Testis (tissue), 3 donors: ENCODE data around the gene NPEPPS. TPM values are rescaled to one million over a fixed set of nuclear protein-coding genes. Genes with fewer than 3 reads are reported as not detected.
A peak's percentile ranks its signal among the peaks of the same experiment; 100 is the strongest.

Source experiments
- DNase-seq: peaks from one replicate; pipeline ENCODE4 v3.0.0-alpha.2; 2019
- H3K27ac ChIP-seq, 2 donors: fragments of 200-600 bp; sonication (generic); one replicate each; pipeline ENCODE4 v1.5.1; 2019
- H3K27me3 ChIP-seq: fragments of 200-600 bp; sonication (generic); one replicate; pipeline ENCODE4 v1.5.1; 2019
- H3K36me3 ChIP-seq: fragments of 200-600 bp; sonication (generic); one replicate; pipeline ENCODE4 v1.5.1; 2017; ENCODE audit warnings: low read depth; ENCODE audit errors: missing control alignments
- H3K4me1 ChIP-seq: fragments of 200-600 bp; sonication (generic); one replicate; pipeline ENCODE4 v1.5.1; 2019
- H3K4me3 ChIP-seq, 2 donors: fragments of 200-600 bp; sonication (generic); one replicate each; pipeline ENCODE4 v1.5.1; 2017 to 2019
- H3K9me3 ChIP-seq: fragments of 200-600 bp; sonication (generic); one replicate; pipeline ENCODE4 v1.5.1; 2017
- CTCF ChIP-seq, 3 experiments: fragments of 450-650 bp in 2 of 3; fragments of 200-600 bp in 1 of 3; sonication (generic) in 1 of 3; IDR thresholded peaks; one replicate each; pipeline ENCODE4 v1.5.1; 2016 to 2019; ENCODE audit warnings: antibody characterized with exemption in 3 of 3, mild to moderate bottlenecking in 2 of 3, moderate library complexity in 1 of 3
- POLR2A ChIP-seq: fragments of 450-650 bp; IDR thresholded peaks from one replicate; pipeline ENCODE4 v1.6.1; 2017; ENCODE audit warnings: antibody characterized with exemption, mild to moderate bottlenecking, moderate library complexity
- WGBS, 2 donors: methylation state at CpG; one replicate each; pipeline ENCODE4 v1.1.5; 2018; 5-methylcytosine and 5-hydroxymethylcytosine counted together
- intact Hi-C: fragments of 100-400 bp; cut with DNase I; formaldehyde crosslinking; loops from one replicate; pipeline ENCODE4 v1.15.1; 2023; ENCODE audit warnings: low total_unique reads
- polyA plus RNA-seq: library from polyadenylated mRNA; stranded (reverse); fragments of 350-450 nt; fragmentation: Illumina TruSeq; extraction: RNeasy Lipid Tissue Mini Kit (QIAGEN cat#74804); gene quantifications from one replicate; pipeline ENCODE4 v1.2.3, GENCODE V29; 2014; ENCODE audit warnings: low read depth, low replicate concordance; ENCODE audit not compliant: insufficient read depth
- total RNA-seq, 2 donors: library from RNA; depleted of rRNA; stranded (reverse); fragments of >200 nt; gene quantifications; one replicate each; pipeline ENCODE4 v1.2.3, GENCODE V29; 2016

Gene NPEPPS
- total and polyA plus RNA-seq, 3 donors from 2014 or later, result 104 to 115 (median 108) TPM

- Histone ChIP-seq H3K4me3 (no peak overlapping the region), H3K27ac (no peak overlapping the region), H3K9me3 (no peaks in the 10 kb centered on the region), H3K4me1 (peaks cover 18% of the 10 kb centered on the region), H3K36me3 (no peaks in the 10 kb centered on the region), H3K27me3 (no peaks in the 10 kb centered on the region)
- TF ChIP-seq POLR2A, result no peak
- no peak for TF ChIP-seq CTCF (IDR thresholded peaks at IDR 0.05)
- 81 to 83% methylated on average over 6 of the region's 6 CpGs for WGBS, 2 donors
- no peak for DNase-seq
- intact Hi-C loops, result no loop called here
These were observed 121.7 kb downstream of the NPEPPS start for GRCh38 chr17:47652570-47652969.

- no peaks in the 10 kb centered on the region for H3K36me3 ChIP-seq
- DNase-seq, result no peak
- 43 to 86% methylated on average over 2 of the region's 2 CpGs for WGBS, 2 donors
- no peak overlapping the region for H3K4me3 ChIP-seq
- H3K27ac ChIP-seq, result no peak overlapping the region
- TF ChIP-seq CTCF (IDR thresholded peaks at IDR 0.05) (no peak), POLR2A (no peak)
- no peaks in the 10 kb centered on the region for H3K27me3 ChIP-seq
- intact Hi-C loops, result no loop called here
- H3K4me1 ChIP-seq, result peaks cover 12% of the 10 kb centered on the region
- H3K9me3 ChIP-seq, result no peaks in the 10 kb centered on the region
These were observed 122.5 kb downstream of the NPEPPS start for GRCh38 chr17:47653442-47653841.

- Histone ChIP-seq H3K4me1 (peaks cover 8% of the 10 kb centered on the region), H3K4me3 (no peak overlapping the region), H3K9me3 (no peaks in the 10 kb centered on the region), H3K36me3 (no peaks in the 10 kb centered on the region), H3K27ac (no peak overlapping the region), H3K27me3 (no peaks in the 10 kb centered on the region)
- WGBS, 2 donors, result 53 to 65% methylated on average over 6 of the region's 6 CpGs
- no peak for DNase-seq
- intact Hi-C loops, result no loop called here
- TF ChIP-seq POLR2A (no peak), CTCF (IDR thresholded peaks at IDR 0.05) (no peak)
These were observed 124.1 kb downstream of the NPEPPS start for GRCh38 chr17:47654991-47655390.

GRCh38 chr17:47660064-47660492, 129.2 kb downstream of the NPEPPS start:
- no peak for DNase-seq
- TF ChIP-seq CTCF (IDR thresholded peaks at IDR 0.05), result no peak
- TF ChIP-seq POLR2A, result no peak
- intact Hi-C loops, result no loop called here
- Histone ChIP-seq H3K9me3 (no peaks in the 10 kb centered on the region), H3K27me3 (no peaks in the 10 kb centered on the region), H3K4me3 (no peak overlapping the region), H3K27ac (no peak overlapping the region), H3K36me3 (no peaks in the 10 kb centered on the region), H3K4me1 (no peaks in the 10 kb centered on the region)
- WGBS, 2 donors, result 83 to 87% methylated on average over 6 of the region's 6 CpGs

- Histone ChIP-seq H3K9me3 (no peaks in the 10 kb centered on the region), H3K27ac (no peak overlapping the region), H3K27me3 (no peaks in the 10 kb centered on the region), H3K4me1 (no peaks in the 10 kb centered on the region), H3K36me3 (no peaks in the 10 kb centered on the region), H3K4me3 (no peak overlapping the region)
- intact Hi-C loops, result no loop called here
- peak; percentile 53 to 74 (median 66) for TF ChIP-seq CTCF (IDR thresholded peaks at IDR 0.05)
- no peak for TF ChIP-seq POLR2A
- peak; percentile 77 for DNase-seq
- WGBS, 2 donors, result 54 to 58% methylated on average over 6 of the region's 6 CpGs
These were observed 133.2 kb downstream of the NPEPPS start for GRCh38 chr17:47663912-47664623.
